ENCODE measurements around the gene PTGIR.
A peak's percentile ranks its signal among the peaks of the same experiment; 100 is the strongest.

DNA sequence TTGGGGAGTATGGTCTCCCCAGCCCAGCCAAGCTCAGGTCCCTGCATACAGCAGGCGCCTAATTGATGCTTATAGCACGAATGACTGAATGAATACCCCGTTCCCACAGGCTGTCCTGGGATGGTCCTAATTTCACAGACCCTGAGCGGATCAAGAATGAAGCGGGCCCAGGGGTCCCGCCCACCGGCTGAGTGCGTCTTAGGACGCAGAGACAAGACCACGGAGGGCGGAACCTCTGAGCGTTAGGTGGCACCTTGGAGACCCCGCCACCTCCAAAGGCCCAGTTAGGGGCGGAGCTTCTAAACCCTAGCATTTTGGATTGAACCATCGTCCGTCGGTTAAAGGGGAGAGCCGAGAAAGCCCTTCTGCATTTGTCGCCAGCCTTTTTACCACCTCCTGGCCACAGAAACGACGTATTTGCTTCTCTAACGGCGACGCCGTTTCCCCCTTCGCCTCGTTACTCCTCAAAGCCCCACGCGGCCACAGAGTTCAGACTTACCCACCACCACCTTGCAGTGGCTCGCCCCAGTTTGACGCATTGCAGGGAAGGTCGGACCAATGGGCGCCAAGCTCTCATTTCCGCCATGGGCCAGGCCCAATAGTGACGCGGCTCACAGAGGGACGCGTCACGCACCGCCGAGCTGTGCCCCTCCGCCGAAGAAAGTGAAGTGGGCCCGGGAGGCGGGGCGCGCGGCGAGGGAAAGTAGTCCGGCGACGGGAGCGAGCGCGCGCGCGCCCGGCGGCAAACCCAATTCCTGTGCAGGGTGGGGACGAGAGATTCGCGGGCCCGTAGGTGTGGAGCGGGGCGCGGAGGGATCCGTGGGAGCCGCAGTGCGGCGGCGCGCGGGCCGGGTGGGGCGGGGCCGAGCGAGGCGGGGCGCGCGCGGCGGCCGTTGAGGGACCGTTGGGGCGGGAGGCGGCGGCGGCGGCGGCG is 24.2 kb downstream of the PTGIR start:
- TF ChIP-seq, protein P1, sequence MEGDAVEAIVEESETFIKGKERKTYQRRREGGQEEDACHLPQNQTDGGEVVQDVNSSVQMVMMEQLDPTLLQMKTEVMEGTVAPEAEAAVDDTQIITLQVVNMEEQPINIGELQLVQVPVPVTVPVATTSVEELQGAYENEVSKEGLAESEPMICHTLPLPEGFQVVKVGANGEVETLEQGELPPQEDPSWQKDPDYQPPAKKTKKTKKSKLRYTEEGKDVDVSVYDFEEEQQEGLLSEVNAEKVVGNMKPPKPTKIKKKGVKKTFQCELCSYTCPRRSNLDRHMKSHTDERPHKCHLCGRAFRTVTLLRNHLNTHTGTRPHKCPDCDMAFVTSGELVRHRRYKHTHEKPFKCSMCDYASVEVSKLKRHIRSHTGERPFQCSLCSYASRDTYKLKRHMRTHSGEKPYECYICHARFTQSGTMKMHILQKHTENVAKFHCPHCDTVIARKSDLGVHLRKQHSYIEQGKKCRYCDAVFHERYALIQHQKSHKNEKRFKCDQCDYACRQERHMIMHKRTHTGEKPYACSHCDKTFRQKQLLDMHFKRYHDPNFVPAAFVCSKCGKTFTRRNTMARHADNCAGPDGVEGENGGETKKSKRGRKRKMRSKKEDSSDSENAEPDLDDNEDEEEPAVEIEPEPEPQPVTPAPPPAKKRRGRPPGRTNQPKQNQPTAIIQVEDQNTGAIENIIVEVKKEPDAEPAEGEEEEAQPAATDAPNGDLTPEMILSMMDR (IDR thresholded peaks at IDR 0.05): no peak
- TF ChIP-seq POLR2A (IDR thresholded peaks at IDR 0.05): peak; percentile 76
